HUDEP-2 (cell line): ENCODE results near the gene BRCA1.
"Not testable (repeated sequence)": the region's sequence is repeated elsewhere in the genome, so short reads cannot be mapped to it uniquely, and the experiment has no call there.

Experiments
- DNase-seq, 76 experiments: peaks; one replicate each; lab custom pipeline; 2025; ENCODE audit not compliant: unreplicated experiment in 76 of 76; lab: John Stamatoyannopoulos, UW

The BRCA1 gene

GRCh38 chr17:43006639-43007551, 118.3 kb downstream of the BRCA1 start, which contains the start of gene IFI35:
Gene IFI35, plus strand, starts transcription at chr17:43006784. Its CDS starts 164 bp downstream, at chr17:43006948.
- DNase-seq = peak in 72 of 76 experiments; percentile 20 to 84 (median 70)

GRCh38 chr17:43003542-43004172, 121.5 kb downstream of the BRCA1 start:
- DNase-seq = peak in 2 of 76 experiments; percentile 21 to 23

GRCh38 chr17:43000894-43001293, 124.3 kb downstream of the BRCA1 start:
- not testable (repeated sequence) for DNase-seq

GRCh38 chr17:42999003-42999525, 126.1 kb downstream of the BRCA1 start:
- DNase-seq = no peak

- peak in 75 of 76 experiments; percentile 47 to 100 (median 97) for DNase-seq
Measured at GRCh38 chr17:42997984-42998938, 126.9 kb downstream of the BRCA1 start, which contains the start of gene RPL27. Gene RPL27, plus strand, starts transcription at chr17:42998419. Its CDS starts 332 bp downstream, at chr17:42998751.

GRCh38 chr17:42997390-42997983, 127.7 kb downstream of the BRCA1 start:
- DNase-seq = peak in 1 of 76 experiments; percentile 41
